Endothelial cell of umbilical vein (primary cell): ENCODE measurements around the gene RNF19B. TPM values are rescaled to one million over a fixed set of nuclear protein-coding genes. Genes with fewer than 3 reads are reported as not detected.

Source experiments
- Bru-seq: library from RNA; stranded (reverse); fragments of 400-500 nt; gene quantifications from one replicate; lab custom pipeline; 2021; lab: Mats Ljungman, UMichigan
- BruChase-seq, 2 experiments: library from RNA; stranded (reverse); fragments of 400-500 nt; gene quantifications; one replicate each; lab custom pipeline; 2021; lab: Mats Ljungman, UMichigan
- BruUV-seq: library from RNA; stranded (reverse); fragments of 400-500 nt; replicated peaks from 2 replicates; lab custom pipeline; 2021; lab: Mats Ljungman, UMichigan
- CTCF ChIA-PET: fragments of 300-600, 350-600 bp; sonication (Branson Sonifier 250); formaldehyde crosslinking; loops from one replicate; lab custom pipeline; 2021; ENCODE audit warnings: antibody characterized with exemption, inconsistent platforms; lab: Charles Lee
- POLR2A ChIA-PET: fragments of 300-600, 350-600 bp; sonication (Branson Sonifier 250); formaldehyde crosslinking; loops from one replicate; lab custom pipeline; 2021; ENCODE audit warnings: antibody characterized with exemption, inconsistent platforms; lab: Charles Lee
- DNase-seq: peaks from one replicate; pipeline ENCODE4 v3.0.0-alpha.2; 2011; ENCODE audit warnings: low read depth, low spot score
- FAIRE-seq: peaks from 2 replicates; lab custom pipeline; 2011; peaks lifted over from hg19 to GRCh38; lab: Jason Lieb, UNC
- H2AFZ ChIP-seq: 2 replicates; pipeline ENCODE4 v1.6.0; 2012; ENCODE audit warnings: low read depth, low read length, control low read depth, inconsistent platforms
- H3K27ac ChIP-seq: 2 replicates; pipeline ENCODE4 v1.5.1; 2011; ENCODE audit warnings: low read depth, mild to moderate bottlenecking, control low read depth, low read length, moderate library complexity; ENCODE audit not compliant: insufficient read depth
- H3K27me3 ChIP-seq, 2 experiments: 2 replicates each; pipeline versions ENCODE4 v1.6.0 to v1.6.1; 2011; ENCODE audit warnings: low read length in 2 of 2, mixed read lengths in 1 of 2; ENCODE audit not compliant: control insufficient read depth in 2 of 2, insufficient read depth in 2 of 2
- H3K36me3 ChIP-seq, 2 experiments: 2 replicates in 1 of 2; 3 replicates in 1 of 2; pipeline ENCODE4 v1.5.1; 2011; ENCODE audit warnings: low read length in 2 of 2, mild to moderate bottlenecking in 1 of 2, moderate library complexity in 1 of 2; ENCODE audit not compliant: control insufficient read depth in 2 of 2, insufficient read depth in 2 of 2; ENCODE audit errors: extremely low read depth in 1 of 2
- H3K4me1 ChIP-seq: 3 replicates; pipeline ENCODE4 v1.5.1; 2011; ENCODE audit warnings: mild to moderate bottlenecking, low read length; ENCODE audit not compliant: control insufficient read depth, insufficient read depth; ENCODE audit errors: extremely low read depth
- H3K4me2 ChIP-seq: 2 replicates; pipeline ENCODE4 v1.6.1; 2011; ENCODE audit warnings: low read length, control low read depth, mixed read lengths; ENCODE audit not compliant: insufficient read depth
- H3K4me3 ChIP-seq, 3 experiments: fragments of 200-600 bp in 1 of 3; sonication (generic), shearing (Covaris generic) in 1 of 3; replicated peaks in 1 of 3; 2 replicates each; pipeline ENCODE4 v1.5.1; 2011 to 2016; ENCODE audit warnings: control low read depth in 3 of 3, low read length in 3 of 3, mild to moderate bottlenecking in 2 of 3, inconsistent platforms in 1 of 3, low read depth in 1 of 3, moderate library complexity in 1 of 3; ENCODE audit not compliant: insufficient read depth in 1 of 3
- H3K79me2 ChIP-seq: 2 replicates; pipeline ENCODE4 v1.6.0; 2012; ENCODE audit warnings: low read length, inconsistent platforms; ENCODE audit not compliant: control insufficient read depth, insufficient read depth
- H3K9ac ChIP-seq: replicated peaks from 2 replicates; pipeline ENCODE3; 2011; ENCODE audit warnings: low read length, control low read depth; ENCODE audit not compliant: insufficient read depth; ENCODE audit errors: extremely low read depth
- H3K9me1 ChIP-seq: replicated peaks from 3 replicates; pipeline ENCODE4 v1.6.0; 2011; ENCODE audit warnings: mild to moderate bottlenecking, low read length; ENCODE audit not compliant: control insufficient read depth, insufficient read depth; ENCODE audit errors: extremely low read depth
- H3K9me3 ChIP-seq: replicated peaks from 2 replicates; pipeline ENCODE4 v1.5.1; 2012; ENCODE audit warnings: low read length, inconsistent platforms; ENCODE audit not compliant: control insufficient read depth, insufficient read depth
- H4K20me1 ChIP-seq: replicated peaks from 2 replicates; pipeline ENCODE3; 2011; ENCODE audit warnings: mild to moderate bottlenecking, low read length; ENCODE audit not compliant: control insufficient read depth, insufficient read depth; ENCODE audit errors: extremely low read depth
- CTCF ChIP-seq, 2 donors: IDR thresholded peaks; 1 replicate in 1 of 2; 2 replicates in 1 of 2; pipeline ENCODE4 v1.5.1; 2011; ENCODE audit warnings: low read length in 2 of 2, mild to moderate bottlenecking in 2 of 2, moderate library complexity in 2 of 2, control low read depth in 1 of 2, inconsistent platforms in 1 of 2, low read depth in 1 of 2; ENCODE audit not compliant: insufficient read depth in 1 of 2; ENCODE audit errors: extremely low read depth in 1 of 2
- POLR2A ChIP-seq: IDR thresholded peaks from 2 replicates; pipeline ENCODE4 v1.6.1; 2012; ENCODE audit warnings: low read depth, mild to moderate bottlenecking, control low read depth, low read length
- POLR2AphosphoS5 ChIP-seq: IDR thresholded peaks from 2 replicates; pipeline ENCODE4 v1.6.1; 2012; ENCODE audit warnings: low read depth, mild to moderate bottlenecking, control low read depth, low read length, moderate library complexity; ENCODE audit not compliant: insufficient read depth
- dilution Hi-C: fragments of 300-500 bp; cut with MboI; formaldehyde crosslinking; loops from one replicate; pipeline ENCODE4 v1.15.0; 2019; ENCODE audit warnings: low sequenced_read_pairs; ENCODE audit not compliant: extremely low pct_ligation_motif_present
- intact Hi-C: fragments of 100-400 bp; cut with micrococcal nuclease; formaldehyde crosslinking; loops from one replicate; pipeline ENCODE4 v1.10.0; 2022
- long read RNA-seq: library from polyadenylated mRNA; stranded (forward); transcript quantifications from one replicate; pipeline ENCODE4 v2.0.0, GENCODE V29; 2021
- polyA minus RNA-seq, 3 experiments: library from RNA; depleted of rRNA, polyadenylated mRNA; stranded (reverse); fragments of >200 nt; gene quantifications; 1 replicate in 1 of 3; 2 replicates in 2 of 3; pipeline ENCODE4 v1.2.3, GENCODE V29; 2011
- polyA plus RNA-seq, 4 experiments: library from polyadenylated mRNA; depleted of rRNA in 3 of 4; stranded (reverse) in 3 of 4; unstranded in 1 of 4; fragments of >200 nt; gene quantifications; 2 replicates each; pipeline versions ENCODE4 v1.2.1 to v1.2.3, GENCODE V29; 2011 to 2012; ENCODE audit warnings: missing spikeins in 1 of 4
- total RNA-seq: library from RNA; stranded (reverse); gene quantifications from 2 replicates; pipeline ENCODE4 v1.2.3, GENCODE V29; 2021

Gene RNF19B
- 24.2 and 25.6 TPM in 2 replicates for total RNA-seq
- 19.2 and 19.6 TPM in 2 replicates for polyA plus RNA-seq
- polyA plus RNA-seq (2011; cell fraction: cytosol; rRNA removed) = 24.0 and 26.1 TPM in 2 replicates
- 13.0 and 13.6 TPM in 2 replicates for polyA plus RNA-seq (2011; cell fraction: nucleus; rRNA removed)
- 26.1 and 29.0 TPM in 2 replicates for polyA plus RNA-seq (2012)
- polyA minus RNA-seq = 25.3 and 31.0 TPM in 2 replicates
- 9.6 TPM for polyA minus RNA-seq (2011; cell fraction: cytosol; rRNA and poly(A)+ RNA removed)
- polyA minus RNA-seq (2011; cell fraction: nucleus; rRNA and poly(A)+ RNA removed) = 9.5 and 9.8 TPM in 2 replicates
- percentile 76 among the genes with signal in this experiment for Bru-seq, nascent RNA
- percentile 80 among the genes with signal in this experiment for BruChase-seq, experiment 1, labeled RNA remaining after a 6-hour chase
- percentile 80 among the genes with signal in this experiment for BruChase-seq, experiment 2, labeled RNA remaining after a 2-hour chase
- long read RNA-seq, transcript RNF19B-201 (9 exons, 2,334 nt) = major isoform, 17 of 35 reads
- long read RNA-seq, transcript RNF19B-203 (9 exons, 2,560 nt) = minor isoform, 10 of 35 reads
- long read RNA-seq, partial matches to known transcripts = 1 of 35 reads
- long read RNA-seq, other reads (novel, unspliced or antisense) = 6 of 35 reads

GRCh38 chr1:32964461-32965250 is at the start of gene RNF19B:
TSS of gene RNF19B (minus strand) at chr1:32964809. CDS start at chr1:32964685, 124 bp downstream.
- ChIA-PET POLR2A (interaction anchor here (0.6 to 2.3 kb wide), 14 partner anchors 8 to 162 kb away, joined by 3 to 16 read pairs (median 4); no protein-coding TSS in a partner anchor), CTCF (interaction anchor here (0.9 to 2.7 kb wide), 7 partner anchors 11 to 72 kb away, joined by 3 to 43 read pairs (median 6); no protein-coding TSS in a partner anchor)
- BruUV-seq = no TSS peak
- Histone ChIP-seq H3K36me3 (no peaks in the 10 kb centered on the region), H3K9ac (peak within 1 kb of the TSS; percentile 74), H3K27ac (peak within 1 kb of the TSS; percentile 36), H3K4me2 (peak within 1 kb of the TSS; percentile 51), H3K4me1 (peaks cover 20% of the 10 kb centered on the region), H3K4me3 (peak within 1 kb of the TSS; percentile 76 to 98 (median 78)), H3K79me2 (peaks cover 43% of the 10 kb centered on the region), H3K9me1 (no peaks in the 10 kb centered on the region), H2AFZ (peak within 1 kb of the TSS; percentile 66), H4K20me1 (no peaks in the 10 kb centered on the region), H3K9me3 (no peaks in the 10 kb centered on the region), H3K27me3 (no peaks in the 10 kb centered on the region)
- FAIRE-seq (peak; percentile 96), DNase-seq (peak; percentile 95)
- intact Hi-C loops = loop anchor here (1.0 kb wide), 7 partner anchors 8 to 91 kb away; no protein-coding TSS in a partner anchor
- TF ChIP-seq CTCF (IDR thresholded peaks at IDR 0.05; ENCODE audit: extremely low read depth in 1 of 2, insufficient read depth in 1 of 2, low read depth in 1 of 2, low read length in 2 of 2) (no peak), POLR2A (peak; percentile 99), POLR2AphosphoS5 (peak; percentile 100)
- dilution Hi-C loops = no loop called here
